Measurements from ENCODE around the gene CYP26B1. TPM values are rescaled to one million over a fixed set of nuclear protein-coding genes. Genes with fewer than 3 reads are reported as not detected.

Gene CYP26B1
- total RNA-seq, 1 experiment from 2014 or later, result 0.20 TPM

GRCh38 chr2:72142570-72143440, 4.9 kb downstream of the CYP26B1 start:
- Histone ChIP-seq H3K14ac (ENCODE audit: insufficient read depth, low read length) (no peak overlapping the region), H2BK15ac (ENCODE audit: low read depth, low read length) (no peak overlapping the region; the same call in 1 of the 2 replicates), H2BK12ac (ENCODE audit: insufficient read length, low read depth, low read length) (no peak overlapping the region), H3K4me1 (ENCODE audit: insufficient read depth, low read length) (no peaks in the 10 kb centered on the region; the same call in 1 of the 2 replicates), H2BK20ac (ENCODE audit: low read depth, low read length, poor library complexity, severe bottlenecking) (no peak overlapping the region), H2BK5ac (ENCODE audit: insufficient read length, low read length) (no peak overlapping the region), H3K23ac (ENCODE audit: insufficient read length, low read depth, low read length) (no peak overlapping the region), H3K9ac (ENCODE audit: extremely low read depth, insufficient read length, low read length) (no peak overlapping the region), H3K79me2 (ENCODE audit: insufficient read depth, low read length) (no peaks in the 10 kb centered on the region), H3K56ac (ENCODE audit: insufficient read length, low read depth, low read length) (no peak overlapping the region), H3K9me3 (ENCODE audit: control insufficient read depth, low read depth, low read length) (no peaks in the 10 kb centered on the region), H3K23me2 (ENCODE audit: insufficient read length, low read depth, low read length, poor library complexity, severe bottlenecking) (peaks cover 26% of the 10 kb centered on the region), H3K4me2 (ENCODE audit: insufficient read depth, insufficient read length, low read length) (peak overlapping the region; percentile 8), H2BK120ac (ENCODE audit: low read depth, low read length, poor library complexity, severe bottlenecking) (no peak overlapping the region), H3K27ac (ENCODE audit: insufficient read length, low read depth, low read length) (no peak overlapping the region), H2AFZ (ENCODE audit: low read length) (no peak overlapping the region), H4K20me1 (ENCODE audit: control insufficient read depth, insufficient read depth, insufficient read length) (no peaks in the 10 kb centered on the region), H3T11ph (ENCODE audit: low read length) (no peak overlapping the region), H3K18ac (ENCODE audit: insufficient read length, low read depth, low read length) (no peak overlapping the region), H4K91ac (ENCODE audit: insufficient read length, low read depth, low read length) (no peak overlapping the region), H3K4ac (ENCODE audit: low read depth, low read length) (no peak overlapping the region), H3K79me1 (ENCODE audit: insufficient read depth, low read depth, low read length, poor library complexity, severe bottlenecking) (no peaks in the 10 kb centered on the region), H4K5ac (ENCODE audit: insufficient read length, low read depth, low read length) (no peak overlapping the region), H3K27me3 (ENCODE audit: insufficient read depth, low read length) (peaks cover 60% of the 10 kb centered on the region), H4K8ac (replicated peaks; ENCODE audit: insufficient read length, low read depth, low read length) (no peak overlapping the region), H2AK5ac (ENCODE audit: insufficient read length, low read length) (no peak overlapping the region)
- H3K4me3 Mint-ChIP-seq, result peak overlapping the region in 1 of 2 experiments; percentile 79; a peak in 4 of 5 replicates
- peaks cover 95% of the 10 kb centered on the region for H3K27me3 Mint-ChIP-seq (ENCODE audit: low read depth)
- no peaks in the 10 kb centered on the region for H3K36me3 Mint-ChIP-seq (ENCODE audit: insufficient read depth in 1 of 3, low read depth in 3 of 3)
- H3K4me1 Mint-ChIP-seq, result peaks cover 20 to 40% of the 10 kb centered on the region in 2 experiments
- no CpG with 5 or more reads among the region's 50 CpGs for WGBS (ENCODE audit: extremely low coverage, insufficient read length, low lambda C conversion rate)
- peak; percentile 66 for DNase-seq
- peaks cover 0 to 6% of the 10 kb centered on the region in 2 experiments; a peak in 3 of 5 replicates for H3K9me3 Mint-ChIP-seq
- no peak overlapping the region for H3K27ac Mint-ChIP-seq
- no peak for TF ChIP-seq CTCF (conservative IDR thresholded peaks at IDR 0.05)
